PC-3 (cell line): ENCODE measurements around the gene HMCN2. TPM values are rescaled to one million over a fixed set of nuclear protein-coding genes. Genes with fewer than 3 reads are reported as not detected.

ENCODE experiments used
- ATAC-seq: fragments of 200-7000 bp; cut with Tn5 transposase; 2 replicates; pipeline ENCODE4 v1.9.1; 2020; ENCODE audit warnings: mild to moderate bottlenecking, moderate library complexity
- BruUV-seq: library from RNA; stranded (reverse); fragments of 400-500 nt; replicated peaks from 2 replicates; lab custom pipeline; 2021; lab: Mats Ljungman, UMichigan
- CTCF ChIA-PET: fragments of 300-600 bp; sonication (Branson Sonifier 250); formaldehyde crosslinking; loops from one replicate; lab custom pipeline; 2022; ENCODE audit warnings: antibody characterized with exemption; lab: Charles Lee
- POLR2A ChIA-PET: fragments of 300-600 bp; sonication (Branson Sonifier 250); formaldehyde crosslinking; loops from one replicate; lab custom pipeline; 2022; ENCODE audit warnings: antibody characterized with exemption; ENCODE audit not compliant: unreplicated experiment; lab: Charles Lee
- DNase-seq: peaks from one replicate; pipeline ENCODE4 v3.0.0-alpha.2; 2015
- H2AFZ ChIP-seq: fragments of 300-600 bp; sonication (generic); 2 replicates; pipeline ENCODE4 v1.6.0; 2016; ENCODE audit warnings: antibody characterized with exemption, low read length
- H3F3A ChIP-seq: fragments of 300-600 bp; sonication (generic); one replicate; pipeline ENCODE4 v1.6.0; 2017; ENCODE audit warnings: antibody characterized with exemption, low read length, control low read depth, mild to moderate bottlenecking; ENCODE audit not compliant: unreplicated experiment
- H3K27ac ChIP-seq: fragments of 300-600 bp; sonication (generic); 2 replicates; pipeline ENCODE4 v1.5.1; 2016; ENCODE audit warnings: mild to moderate bottlenecking, low read length
- H3K27me3 ChIP-seq: fragments of 300-600 bp; sonication (generic); 2 replicates; pipeline ENCODE4 v1.6.1; 2016; ENCODE audit warnings: low read length, mixed read lengths
- H3K36me3 ChIP-seq: fragments of 300-600 bp; sonication (generic); 2 replicates; pipeline ENCODE4 v1.6.1; 2016; ENCODE audit warnings: low read depth, mixed run types, low read length, mixed read lengths
- H3K4me1 ChIP-seq: fragments of 300-600 bp; sonication (generic); 2 replicates; pipeline ENCODE4 v1.5.1; 2016; ENCODE audit warnings: low read length; ENCODE audit not compliant: insufficient read depth
- H3K4me2 ChIP-seq: fragments of 300-600 bp; sonication (generic); 2 replicates; pipeline ENCODE4 v1.6.0; 2016; ENCODE audit warnings: low read length
- H3K4me3 ChIP-seq: fragments of 300-600 bp; sonication (generic); 2 replicates; pipeline ENCODE4 v1.5.1; 2016; ENCODE audit warnings: mild to moderate bottlenecking, low read length, mixed read lengths
- H3K79me2 ChIP-seq: fragments of 300-600 bp; sonication (generic); 2 replicates; pipeline ENCODE4 v1.6.1; 2017; ENCODE audit warnings: low read length, mixed read lengths
- H3K9ac ChIP-seq: fragments of 300-600 bp; sonication (generic); 2 replicates; pipeline ENCODE4 v1.6.0; 2016; ENCODE audit warnings: mild to moderate bottlenecking, low read length
- H3K9me2 ChIP-seq: fragments of 300-600 bp; sonication (generic); replicated peaks from 2 replicates; pipeline ENCODE4 v1.6.1; 2016; ENCODE audit warnings: mixed run types, low read length, mixed read lengths
- H3K9me3 ChIP-seq: fragments of 300-600 bp; sonication (generic); 2 replicates; pipeline ENCODE4 v1.6.1; 2016; ENCODE audit warnings: low read length, mixed read lengths
- H4K20me1 ChIP-seq: fragments of 300-600 bp; sonication (generic); 2 replicates; pipeline ENCODE4 v1.6.1; 2016; ENCODE audit warnings: low read length, mixed read lengths
- EZH2 ChIP-seq: fragments of 300-600 bp; sonication (generic); IDR thresholded peaks from one replicate; pipeline ENCODE4 v1.6.1; 2017; ENCODE audit warnings: antibody characterized with exemption, mild to moderate bottlenecking, low read length; ENCODE audit not compliant: unreplicated experiment
- EZH2phosphoT487 ChIP-seq: fragments of 300-600 bp; sonication (generic); IDR thresholded peaks from 2 replicates; pipeline ENCODE4 v1.6.1; 2018; ENCODE audit warnings: mild to moderate bottlenecking, antibody characterized with exemption, low read length, borderline replicate concordance
- intact Hi-C: fragments of 100-400 bp; cut with micrococcal nuclease; formaldehyde crosslinking; loops from 2 replicates; pipeline ENCODE4 v1.9.0; 2023
- total RNA-seq: library from RNA; depleted of rRNA; stranded (reverse); fragments of >200 nt; gene quantifications from 2 replicates; pipeline ENCODE4 v1.2.3, GENCODE V29; 2014
- TF ChIP-seq, protein P1 (sequence below): fragments of 300-600 bp; sonication (generic); conservative IDR thresholded peaks from 2 replicates; pipeline ENCODE4 v1.5.1; 2017; ENCODE audit warnings: antibody characterized with exemption, low read depth, mild to moderate bottlenecking, low read length

HMCN2 gene
- total RNA-seq, 1 experiment from 2014 or later, result 0.11 TPM

DNA sequence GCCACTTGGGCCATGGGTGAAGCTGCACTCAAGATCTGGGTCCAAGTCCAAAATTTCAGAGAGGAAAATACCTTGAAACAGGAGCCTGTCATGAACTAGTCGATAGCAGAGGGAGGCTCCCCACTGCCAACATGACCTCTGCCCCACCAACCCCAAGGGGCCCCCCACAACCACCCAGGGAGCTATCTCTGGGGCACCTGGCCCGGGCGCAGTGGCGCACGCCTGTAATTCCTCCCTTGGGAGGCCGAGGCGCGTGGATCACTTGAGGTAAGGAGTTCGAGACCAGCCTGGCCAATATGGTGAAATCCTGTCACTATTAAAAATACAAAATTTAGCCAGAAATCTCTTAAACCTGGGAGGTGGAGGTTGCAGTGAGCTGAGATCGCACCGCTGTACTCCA, 20.1 kb upstream of the HMCN2 start:
- intact Hi-C loops, result no loop called here
- ChIA-PET CTCF (interaction anchor here (0.7 kb wide), 1 partner anchor 182 kb away, joined by 3 read pairs; no protein-coding TSS in a partner anchor), POLR2A (no interaction called here)
- Histone ChIP-seq H3K79me2 (no peaks in the 10 kb centered on the region), H3K4me1 (no peaks in the 10 kb centered on the region), H3K27me3 (no peaks in the 10 kb centered on the region), H3K9me3 (no peaks in the 10 kb centered on the region), H3F3A (no peaks in the 10 kb centered on the region), H3K9ac (no peak overlapping the region), H3K27ac (no peak overlapping the region), H3K36me3 (no peaks in the 10 kb centered on the region), H3K4me2 (no peak overlapping the region), H3K9me2 (no peaks in the 10 kb centered on the region), H4K20me1 (no peaks in the 10 kb centered on the region), H2AFZ (no peak overlapping the region), H3K4me3 (no peak overlapping the region)
- no peak for TF ChIP-seq EZH2
- DNase-seq (no peak), ATAC-seq (no peak)
- BruUV-seq, result no TSS peak

DNA sequence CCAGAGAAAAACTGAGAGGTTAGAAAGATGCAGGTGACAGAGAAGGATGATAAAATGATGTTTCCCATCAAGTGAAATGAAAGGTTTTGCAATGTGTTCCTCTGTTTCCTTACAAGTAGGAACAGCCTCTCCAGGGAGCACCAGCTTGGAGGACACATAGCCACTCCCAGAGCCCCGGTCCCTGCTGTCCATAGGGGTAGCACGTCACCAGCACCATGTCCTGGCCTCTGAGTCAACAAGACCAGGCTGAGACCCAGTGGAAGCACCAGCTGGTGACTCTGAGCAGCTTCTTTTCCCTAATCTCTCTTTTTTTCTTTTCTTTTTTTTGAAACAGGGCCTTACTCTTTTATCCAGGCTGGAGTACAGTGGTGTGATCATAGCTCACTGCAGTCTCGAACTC, 19.4 kb upstream of the HMCN2 start:
- Histone ChIP-seq H3K4me2 (no peak overlapping the region), H3K27ac (no peak overlapping the region), H3K79me2 (no peaks in the 10 kb centered on the region), H3K9ac (no peak overlapping the region), H3F3A (no peaks in the 10 kb centered on the region), H3K36me3 (no peaks in the 10 kb centered on the region), H3K27me3 (no peaks in the 10 kb centered on the region), H3K4me3 (no peak overlapping the region), H2AFZ (no peak overlapping the region), H3K9me3 (no peaks in the 10 kb centered on the region), H4K20me1 (no peaks in the 10 kb centered on the region), H3K9me2 (no peaks in the 10 kb centered on the region), H3K4me1 (no peaks in the 10 kb centered on the region)
- intact Hi-C loops, result no loop called here
- BruUV-seq, result no TSS peak
- POLR2A ChIA-PET, result no interaction called here
- no peak for TF ChIP-seq EZH2
- TF ChIP-seq EZH2phosphoT487, result no peak
- TF ChIP-seq, protein P1, sequence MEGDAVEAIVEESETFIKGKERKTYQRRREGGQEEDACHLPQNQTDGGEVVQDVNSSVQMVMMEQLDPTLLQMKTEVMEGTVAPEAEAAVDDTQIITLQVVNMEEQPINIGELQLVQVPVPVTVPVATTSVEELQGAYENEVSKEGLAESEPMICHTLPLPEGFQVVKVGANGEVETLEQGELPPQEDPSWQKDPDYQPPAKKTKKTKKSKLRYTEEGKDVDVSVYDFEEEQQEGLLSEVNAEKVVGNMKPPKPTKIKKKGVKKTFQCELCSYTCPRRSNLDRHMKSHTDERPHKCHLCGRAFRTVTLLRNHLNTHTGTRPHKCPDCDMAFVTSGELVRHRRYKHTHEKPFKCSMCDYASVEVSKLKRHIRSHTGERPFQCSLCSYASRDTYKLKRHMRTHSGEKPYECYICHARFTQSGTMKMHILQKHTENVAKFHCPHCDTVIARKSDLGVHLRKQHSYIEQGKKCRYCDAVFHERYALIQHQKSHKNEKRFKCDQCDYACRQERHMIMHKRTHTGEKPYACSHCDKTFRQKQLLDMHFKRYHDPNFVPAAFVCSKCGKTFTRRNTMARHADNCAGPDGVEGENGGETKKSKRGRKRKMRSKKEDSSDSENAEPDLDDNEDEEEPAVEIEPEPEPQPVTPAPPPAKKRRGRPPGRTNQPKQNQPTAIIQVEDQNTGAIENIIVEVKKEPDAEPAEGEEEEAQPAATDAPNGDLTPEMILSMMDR, result no peak
- no peak for ATAC-seq
- CTCF ChIA-PET, result no interaction called here
- no peak for DNase-seq

DNA sequence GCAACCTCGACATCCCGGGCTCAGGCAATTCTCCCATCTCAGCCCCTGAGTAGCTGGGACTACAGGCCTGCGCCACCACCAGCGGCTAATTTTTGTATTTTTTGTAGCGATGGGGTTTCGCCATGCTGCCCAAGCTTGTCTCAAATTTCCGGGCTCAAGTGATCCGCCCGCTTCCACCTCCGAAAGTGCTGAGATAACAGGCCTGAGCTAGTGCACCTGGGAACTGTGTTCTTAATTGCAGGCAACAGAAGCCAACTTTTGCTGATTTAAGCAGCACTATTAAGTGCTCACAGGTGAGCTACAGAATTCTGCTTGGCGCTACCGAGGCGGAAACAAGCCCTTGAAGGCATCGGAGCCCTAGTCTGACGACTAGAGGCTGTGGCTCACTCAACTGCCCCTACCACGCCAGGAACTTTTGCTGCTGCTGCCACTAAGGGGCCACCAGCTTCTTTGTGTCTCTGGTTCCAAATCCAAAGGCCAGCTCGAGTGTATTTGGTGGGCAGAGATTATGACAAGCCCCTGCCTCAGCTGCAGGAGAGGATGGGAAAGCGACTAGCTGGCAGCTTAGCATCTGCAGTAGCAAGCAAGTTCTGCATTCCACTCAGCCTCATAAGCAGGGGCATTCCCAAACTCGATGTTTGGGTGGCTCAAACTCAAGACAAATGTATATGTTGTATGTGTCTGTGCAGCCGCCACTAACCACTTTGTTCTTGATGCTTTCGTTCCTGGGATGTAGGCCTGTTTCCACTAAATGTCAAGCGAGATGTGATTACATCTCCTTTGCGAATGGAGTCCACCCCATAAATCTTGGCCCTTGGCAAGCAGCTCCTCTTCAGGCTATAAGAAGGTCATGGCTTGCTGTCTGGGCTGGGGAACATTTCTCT, 10.6 kb upstream of the HMCN2 start:
- intact Hi-C loops, result no loop called here
- Histone ChIP-seq H3K36me3 (no peaks in the 10 kb centered on the region), H3F3A (no peaks in the 10 kb centered on the region), H3K4me3 (no peak overlapping the region), H4K20me1 (no peaks in the 10 kb centered on the region), H3K4me2 (no peak overlapping the region), H3K27me3 (no peaks in the 10 kb centered on the region), H3K9me3 (no peaks in the 10 kb centered on the region), H3K27ac (no peak overlapping the region), H3K9ac (no peak overlapping the region), H3K79me2 (no peaks in the 10 kb centered on the region), H2AFZ (no peak overlapping the region), H3K9me2 (no peaks in the 10 kb centered on the region), H3K4me1 (no peaks in the 10 kb centered on the region)
- no TSS peak for BruUV-seq
- DNase-seq (no peak), ATAC-seq (no peak)
- ChIA-PET CTCF (no interaction called here), POLR2A (no interaction called here)
- TF ChIP-seq EZH2phosphoT487 (no peak), EZH2 (no peak)
- TF ChIP-seq, protein P1, result no peak
